ENCODE measurements around the gene DPP3. TPM values are rescaled to one million over a fixed set of nuclear protein-coding genes. Genes with fewer than 3 reads are reported as not detected.

DPP3 gene
- total RNA-seq, 1 experiment from 2014 or later, result 180 TPM

- ChIA-PET POLR2A (interaction anchor here (0.8 kb wide), 1 partner anchor 16 kb away, joined by 4 read pairs; no protein-coding TSS in a partner anchor), CTCF (no interaction called here)
- Histone ChIP-seq H3K4me1 (ENCODE audit: control insufficient read depth, insufficient read depth, low read length) (no peaks in the 10 kb centered on the region), H3K36me3 (ENCODE audit: control insufficient read depth, insufficient read depth, low read length) (peaks cover 5% of the 10 kb centered on the region; the same call in 1 of the 2 replicates), H3K9me3 (ENCODE audit: control insufficient read depth, insufficient read depth, low read depth, low read length) (no peaks in the 10 kb centered on the region), H3K4me3 (ENCODE audit: low read depth in 2 of 2, low read length in 2 of 2) (no peak overlapping the region), H3K27ac (ENCODE audit: low read length) (no peak overlapping the region), H3K27me3 (ENCODE audit: control insufficient read depth, insufficient read depth, low read length) (no peaks in the 10 kb centered on the region)
- DNase-seq (ENCODE audit: low read depth, low spot score) (no peak), ATAC-seq (no peak)
- in situ Hi-C loops (cut with HindIII; ENCODE audit: low pct_unique_long_range_greater_than_20kb, low sequenced_read_pairs) (no loop called here), intact Hi-C loops (cut with micrococcal nuclease; ENCODE audit: unreplicated experiment) (no loop called here)
- no TSS peak for BruUV-seq (replicated peaks)
- TF ChIP-seq TCF7L2 (IDR thresholded peaks at IDR 0.05; ENCODE audit: low read depth, low read length), result no peak
Observed at GRCh38 chr11:66484806-66485380, 4.7 kb downstream of the DPP3 start.

GRCh38 chr11:66488957-66489356 lies 8.7 kb downstream of the DPP3 start:
- H3K27me3 ChIP-seq (ENCODE audit: control insufficient read depth, insufficient read depth, low read length), result no peaks in the 10 kb centered on the region
- intact Hi-C loops (cut with micrococcal nuclease; ENCODE audit: unreplicated experiment) (no loop called here), in situ Hi-C loops (cut with HindIII; ENCODE audit: low pct_unique_long_range_greater_than_20kb, low sequenced_read_pairs) (no loop called here)
- no peak overlapping the region for H3K4me3 ChIP-seq (ENCODE audit: low read depth in 2 of 2, low read length in 2 of 2)
- TF ChIP-seq TCF7L2 (IDR thresholded peaks at IDR 0.05; ENCODE audit: low read depth, low read length) (no peak), CTCF (IDR thresholded peaks at IDR 0.05) (no peak), REST (IDR thresholded peaks at IDR 0.05; ENCODE audit: insufficient read depth in 1 of 2, low read depth in 2 of 2, low read length in 1 of 2) (no peak), SIN3A (IDR thresholded peaks at IDR 0.05; ENCODE audit: borderline replicate concordance, insufficient read depth, low read depth, low read length) (no peak), POLR2AphosphoS5 (IDR thresholded peaks at IDR 0.05; ENCODE audit: low read depth, low read length) (no peak)
- H3K36me3 ChIP-seq (ENCODE audit: control insufficient read depth, insufficient read depth, low read length), result peaks cover 5% of the 10 kb centered on the region; the same call in 1 of the 2 replicates
- no peak overlapping the region for H3K27ac ChIP-seq (ENCODE audit: low read length)
- no peak for ATAC-seq
- no TSS peak for BruUV-seq (replicated peaks)
- no peaks in the 10 kb centered on the region for H3K9me3 ChIP-seq (ENCODE audit: control insufficient read depth, insufficient read depth, low read depth, low read length)
- DNase-seq (ENCODE audit: low read depth, low spot score), result no peak
- no peaks in the 10 kb centered on the region for H3K4me1 ChIP-seq (ENCODE audit: control insufficient read depth, insufficient read depth, low read length)
- CTCF ChIA-PET, result no interaction called here
- POLR2A ChIA-PET, result no interaction called here

GRCh38 chr11:66489636-66490035 lies 9.4 kb downstream of the DPP3 start:
- H3K27me3 ChIP-seq (ENCODE audit: control insufficient read depth, insufficient read depth, low read length), result no peaks in the 10 kb centered on the region
- peaks cover 5% of the 10 kb centered on the region; the same call in 1 of the 2 replicates for H3K36me3 ChIP-seq (ENCODE audit: control insufficient read depth, insufficient read depth, low read length)
- ATAC-seq (no peak; the same call in 1 of the 2 replicates), DNase-seq (ENCODE audit: low read depth, low spot score) (no peak)
- POLR2A ChIA-PET, result interaction anchor here (0.7 kb wide), 1 partner anchor 59 kb away, joined by 9 read pairs; no protein-coding TSS in a partner anchor
- no peaks in the 10 kb centered on the region for H3K4me1 ChIP-seq (ENCODE audit: control insufficient read depth, insufficient read depth, low read length)
- in situ Hi-C loops (cut with HindIII; ENCODE audit: low pct_unique_long_range_greater_than_20kb, low sequenced_read_pairs), result no loop called here
- no peaks in the 10 kb centered on the region for H3K9me3 ChIP-seq (ENCODE audit: control insufficient read depth, insufficient read depth, low read depth, low read length)
- H3K27ac ChIP-seq (ENCODE audit: low read length), result no peak overlapping the region
- CTCF ChIA-PET, result interaction anchor here (0.7 to 1.1 kb wide), 2 partner anchors 17 to 189 kb away, joined by 3 to 5 read pairs; no protein-coding TSS in a partner anchor
- TF ChIP-seq CTCF (IDR thresholded peaks at IDR 0.05) (no peak), POLR2AphosphoS5 (IDR thresholded peaks at IDR 0.05; ENCODE audit: low read depth, low read length) (no peak), SIN3A (IDR thresholded peaks at IDR 0.05; ENCODE audit: borderline replicate concordance, insufficient read depth, low read depth, low read length) (no peak), REST (IDR thresholded peaks at IDR 0.05; ENCODE audit: insufficient read depth in 1 of 2, low read depth in 2 of 2, low read length in 1 of 2) (no peak), TCF7L2 (IDR thresholded peaks at IDR 0.05; ENCODE audit: low read depth, low read length) (no peak)
- no TSS peak for BruUV-seq (replicated peaks)
- intact Hi-C loops (cut with micrococcal nuclease; ENCODE audit: unreplicated experiment), result no loop called here
- H3K4me3 ChIP-seq (ENCODE audit: low read depth in 2 of 2, low read length in 2 of 2), result no peak overlapping the region

Data from Panc1 (cell line).